ENCODE results near the gene FIGNL1.

GRCh38 chr7:50448823-50449222 is 1.3 kb downstream of the FIGNL1 start:
- TF ChIP-seq, protein P1, sequence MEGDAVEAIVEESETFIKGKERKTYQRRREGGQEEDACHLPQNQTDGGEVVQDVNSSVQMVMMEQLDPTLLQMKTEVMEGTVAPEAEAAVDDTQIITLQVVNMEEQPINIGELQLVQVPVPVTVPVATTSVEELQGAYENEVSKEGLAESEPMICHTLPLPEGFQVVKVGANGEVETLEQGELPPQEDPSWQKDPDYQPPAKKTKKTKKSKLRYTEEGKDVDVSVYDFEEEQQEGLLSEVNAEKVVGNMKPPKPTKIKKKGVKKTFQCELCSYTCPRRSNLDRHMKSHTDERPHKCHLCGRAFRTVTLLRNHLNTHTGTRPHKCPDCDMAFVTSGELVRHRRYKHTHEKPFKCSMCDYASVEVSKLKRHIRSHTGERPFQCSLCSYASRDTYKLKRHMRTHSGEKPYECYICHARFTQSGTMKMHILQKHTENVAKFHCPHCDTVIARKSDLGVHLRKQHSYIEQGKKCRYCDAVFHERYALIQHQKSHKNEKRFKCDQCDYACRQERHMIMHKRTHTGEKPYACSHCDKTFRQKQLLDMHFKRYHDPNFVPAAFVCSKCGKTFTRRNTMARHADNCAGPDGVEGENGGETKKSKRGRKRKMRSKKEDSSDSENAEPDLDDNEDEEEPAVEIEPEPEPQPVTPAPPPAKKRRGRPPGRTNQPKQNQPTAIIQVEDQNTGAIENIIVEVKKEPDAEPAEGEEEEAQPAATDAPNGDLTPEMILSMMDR (IDR thresholded peaks at IDR 0.05) = no peak
- no peak for TF ChIP-seq POLR2A (IDR thresholded peaks at IDR 0.05)

Data from transverse colon (tissue), 3 donors.